Fibroblast of gingiva (primary cell): ENCODE data around the gene COL23A1.

Experiments
- DNase-seq: peaks from one replicate; pipeline ENCODE4 v3.0.0-alpha.2; 2011; ENCODE audit warnings: low read depth

Gene COL23A1

GRCh38 chr5:178554311-178554710, 35.9 kb downstream of the COL23A1 start:
- DNase-seq = no peak

GRCh38 chr5:178553517-178553916, 36.7 kb downstream of the COL23A1 start:
- no peak for DNase-seq

- no peak for DNase-seq
These were observed 38.7 kb downstream of the COL23A1 start for GRCh38 chr5:178551468-178551867.

- DNase-seq = peak; percentile 28
These were observed 39.1 kb downstream of the COL23A1 start for GRCh38 chr5:178551059-178551458.

GRCh38 chr5:178548746-178549145, 41.4 kb downstream of the COL23A1 start:
- DNase-seq = no peak

GRCh38 chr5:178547753-178548415, 42.3 kb downstream of the COL23A1 start:
- no peak for DNase-seq

GRCh38 chr5:178547052-178547666, 43.0 kb downstream of the COL23A1 start:
- DNase-seq = no peak

- DNase-seq = no peak
These were observed 43.5 kb downstream of the COL23A1 start for GRCh38 chr5:178546675-178547033.

- DNase-seq = no peak
These were observed 44.1 kb downstream of the COL23A1 start for GRCh38 chr5:178545941-178546674.

GRCh38 chr5:178545176-178545575, 45.0 kb downstream of the COL23A1 start:
- no peak for DNase-seq

GRCh38 chr5:178544166-178544834, 45.9 kb downstream of the COL23A1 start:
- DNase-seq = no peak

- DNase-seq = peak; percentile 16
These were observed 47.7 kb downstream of the COL23A1 start for GRCh38 chr5:178542455-178542854.

GRCh38 chr5:178540526-178540925, 49.7 kb downstream of the COL23A1 start:
- no peak for DNase-seq

- peak; percentile 70 for DNase-seq
These were observed 51.4 kb downstream of the COL23A1 start for GRCh38 chr5:178538741-178539229.

GRCh38 chr5:178537467-178538371, 52.5 kb downstream of the COL23A1 start:
- DNase-seq = no peak

GRCh38 chr5:178536541-178537466, 53.4 kb downstream of the COL23A1 start:
- DNase-seq = no peak

- DNase-seq = peak; percentile 14
These were observed 54.7 kb downstream of the COL23A1 start for GRCh38 chr5:178535299-178536175.

- DNase-seq = no peak
These were observed 57.1 kb downstream of the COL23A1 start for GRCh38 chr5:178533136-178533535.

- DNase-seq = no peak
These were observed 57.5 kb downstream of the COL23A1 start for GRCh38 chr5:178532666-178533065.
